IgD-negative memory B cell (primary cell): ENCODE data around the gene RASAL2. TPM values are rescaled to one million over a fixed set of nuclear protein-coding genes. Genes with fewer than 3 reads are reported as not detected.
"Not testable (repeated sequence)": the region's sequence is repeated elsewhere in the genome, so short reads cannot be mapped to it uniquely, and the experiment has no call there.

Experiments used
- H3K27ac Mint-ChIP-seq, 3 donors: one replicate each; pipeline ENCODE4 v1.8.0; 2020 to 2022; ENCODE audit warnings: mild to moderate bottlenecking in 3 of 3, mixed read lengths in 3 of 3, moderate library complexity in 1 of 3
- H3K27me3 Mint-ChIP-seq: one replicate; pipeline ENCODE4 v1.8.0; 2021; ENCODE audit warnings: mixed read lengths
- H3K36me3 Mint-ChIP-seq: one replicate; pipeline ENCODE4 v1.8.0; 2020; ENCODE audit warnings: mild to moderate bottlenecking, mixed read lengths
- H3K4me1 Mint-ChIP-seq, 3 donors: one replicate each; pipeline ENCODE4 v1.8.0; 2020 to 2022; ENCODE audit warnings: mixed read lengths in 3 of 3, mild to moderate bottlenecking in 1 of 3
- H3K4me3 Mint-ChIP-seq, 4 donors: one replicate each; pipeline ENCODE4 v1.8.0; 2020 to 2022; ENCODE audit warnings: mild to moderate bottlenecking in 4 of 4, mixed read lengths in 4 of 4, moderate library complexity in 3 of 4
- H3K9me3 Mint-ChIP-seq, 3 donors: one replicate each; pipeline ENCODE4 v1.8.0; 2020 to 2021; ENCODE audit warnings: mixed read lengths in 3 of 3, mild to moderate bottlenecking in 1 of 3
- polyA plus RNA-seq: library from polyadenylated mRNA; unstranded; fragments of 300-500 nt; fragmentation: Illumina TruSeq; gene quantifications from one replicate; pipeline ENCODE4 v1.2.3, GENCODE V29; 2021

The RASAL2 gene
- polyA plus RNA-seq, 1 donor from 2014 or later = 0.09 TPM

DNA sequence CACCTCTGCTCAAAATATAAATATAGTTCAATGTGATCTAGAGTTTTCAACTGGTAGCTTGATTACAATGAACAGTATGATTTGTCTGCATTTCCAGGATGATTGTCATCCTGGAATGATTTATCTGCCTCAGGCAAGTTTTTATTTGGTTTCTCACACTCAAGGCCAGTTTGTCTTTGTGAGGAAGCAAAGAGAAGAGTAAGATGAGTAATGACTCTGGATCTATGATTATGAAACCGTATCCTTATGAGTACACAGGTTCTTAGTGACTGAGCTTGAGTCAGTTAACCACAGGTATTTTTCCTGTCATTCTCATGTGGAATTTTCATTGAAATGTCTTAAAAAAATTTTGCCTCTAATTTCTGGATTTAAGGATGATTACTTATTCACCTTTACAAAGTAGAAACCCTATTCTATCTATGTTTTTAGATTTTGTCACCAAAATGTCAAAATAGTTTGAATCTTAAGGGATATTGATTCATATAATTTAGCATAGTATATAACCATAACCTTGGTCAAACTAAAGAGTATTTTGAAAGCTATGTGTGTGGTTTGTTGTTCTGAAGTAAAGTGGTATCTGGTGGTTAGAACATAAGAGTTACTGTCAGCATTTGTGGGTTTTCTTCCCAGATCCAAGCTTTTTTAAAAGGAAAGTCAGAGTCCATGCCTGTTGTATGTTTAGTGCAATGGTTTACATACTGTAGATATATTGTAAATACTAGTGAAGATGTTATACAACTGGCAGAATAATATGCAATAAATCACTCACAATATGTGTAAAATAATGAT lies 145.0 kb downstream of the RASAL2 start:
- H3K27ac Mint-ChIP-seq = no peak overlapping the region
- H3K27me3 Mint-ChIP-seq = peaks cover 1% of the 10 kb centered on the region
- H3K9me3 Mint-ChIP-seq = no peaks in the 10 kb centered on the region
- H3K36me3 Mint-ChIP-seq = peaks cover 1% of the 10 kb centered on the region
- no peak overlapping the region for H3K4me3 Mint-ChIP-seq
- H3K4me1 Mint-ChIP-seq = no peaks in the 10 kb centered on the region

DNA sequence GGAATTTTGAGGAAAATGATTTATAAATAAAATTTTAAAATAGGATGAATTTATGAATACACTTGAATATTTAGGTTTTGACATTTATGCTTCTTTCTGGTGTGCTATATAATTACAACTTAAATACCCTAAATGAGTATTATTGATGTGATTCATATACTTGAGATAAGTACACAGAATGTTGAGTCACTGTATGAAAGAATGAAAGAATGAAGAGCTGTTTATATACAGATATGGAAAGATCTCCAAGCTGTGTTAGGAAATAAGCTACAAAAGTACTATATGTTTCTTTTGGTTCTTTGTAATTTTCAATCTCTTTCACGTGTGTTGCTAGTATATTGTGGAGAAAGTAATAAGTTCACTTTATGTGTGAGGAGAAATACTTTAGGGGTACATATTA lies 147.2 kb downstream of the RASAL2 start:
- Mint-ChIP-seq H3K27me3 (peaks cover 3% of the 10 kb centered on the region), H3K9me3 (no peaks in the 10 kb centered on the region), H3K27ac (no peak overlapping the region), H3K36me3 (peaks cover 2% of the 10 kb centered on the region), H3K4me3 (no peak overlapping the region), H3K4me1 (no peaks in the 10 kb centered on the region)

DNA sequence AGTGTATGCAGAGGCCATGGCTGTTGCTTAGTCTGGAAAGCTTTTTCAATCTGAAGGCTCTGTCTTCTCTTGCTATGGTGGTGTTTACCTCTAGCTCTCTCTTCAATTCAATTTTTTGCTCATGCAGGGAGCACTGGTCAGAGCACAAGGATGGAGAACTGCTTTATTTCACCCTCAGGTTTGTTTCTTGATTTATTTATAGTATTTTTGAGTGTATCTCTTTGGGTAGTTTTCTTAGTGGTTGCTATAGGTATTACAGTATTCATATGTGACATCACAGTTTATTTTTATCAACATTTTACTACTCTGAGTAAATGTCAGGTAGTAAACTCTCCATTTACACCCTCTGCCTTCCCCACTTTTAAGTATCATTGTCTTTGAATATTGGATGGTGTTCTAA lies 147.9 kb downstream of the RASAL2 start:
- no peak overlapping the region for H3K27ac Mint-ChIP-seq

DNA sequence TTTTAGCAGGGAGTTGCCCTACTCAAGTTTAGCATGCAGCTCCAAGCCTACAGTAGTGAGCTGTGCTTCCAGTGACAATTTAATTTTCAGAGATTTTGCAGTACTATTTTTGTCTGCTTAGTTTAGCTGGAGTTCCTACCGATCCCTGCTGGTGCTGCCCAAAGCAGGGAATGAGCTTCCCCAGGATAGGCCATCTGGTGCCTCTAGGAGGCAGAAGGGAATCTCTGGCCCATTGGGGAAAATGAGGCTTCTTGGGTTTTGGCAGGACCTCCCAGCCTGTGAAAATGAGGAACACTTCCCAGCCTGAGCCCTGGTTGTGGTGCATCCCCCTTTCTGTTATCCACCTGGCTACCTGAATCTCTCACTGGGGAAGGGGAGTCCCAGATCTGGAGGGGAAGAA lies 149.2 kb downstream of the RASAL2 start:
- Mint-ChIP-seq H3K4me1 (no peaks in the 10 kb centered on the region), H3K36me3 (peaks cover 2% of the 10 kb centered on the region), H3K9me3 (peaks cover 0 to 9% (median 8%) of the 10 kb centered on the region in 3 donors)

More for the DNA sequence above, 147.9 kb downstream of the RASAL2 start:
- Mint-ChIP-seq H3K36me3 (peaks cover 2% of the 10 kb centered on the region), H3K4me3 (no peak overlapping the region), H3K9me3 (no peaks in the 10 kb centered on the region), H3K27me3 (peaks cover 3% of the 10 kb centered on the region), H3K4me1 (no peaks in the 10 kb centered on the region)

DNA sequence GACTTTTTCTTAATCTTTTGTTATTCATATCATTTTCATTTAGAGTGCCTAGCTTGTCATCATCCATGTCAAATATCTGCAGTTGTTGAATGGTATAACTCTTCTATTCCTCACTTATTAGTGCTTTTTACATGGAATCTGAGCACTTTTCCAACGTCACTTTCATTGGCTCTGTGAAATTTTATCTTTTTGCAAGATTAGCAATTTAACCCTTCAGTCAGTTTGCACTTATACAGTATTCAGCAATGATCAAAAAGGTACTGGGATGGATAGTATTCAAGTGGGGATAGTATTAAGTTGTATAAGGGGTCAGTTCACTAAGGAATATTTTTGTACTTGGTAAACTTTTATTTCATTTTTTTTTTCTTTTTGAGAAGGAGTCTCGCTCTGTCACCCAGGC lies 150.0 kb downstream of the RASAL2 start:
- H3K4me3 Mint-ChIP-seq = no peak overlapping the region
- no peaks in the 10 kb centered on the region for H3K4me1 Mint-ChIP-seq
- no peak overlapping the region for H3K27ac Mint-ChIP-seq
- H3K9me3 Mint-ChIP-seq = peaks cover 1 to 14% (median 11%) of the 10 kb centered on the region in 3 donors
- H3K27me3 Mint-ChIP-seq = peaks cover 3% of the 10 kb centered on the region
- peaks cover 2% of the 10 kb centered on the region for H3K36me3 Mint-ChIP-seq

More for the DNA sequence above, 149.2 kb downstream of the RASAL2 start:
- H3K27ac Mint-ChIP-seq = no peak overlapping the region
- H3K27me3 Mint-ChIP-seq = peaks cover 3% of the 10 kb centered on the region
- H3K4me3 Mint-ChIP-seq = no peak overlapping the region

DNA sequence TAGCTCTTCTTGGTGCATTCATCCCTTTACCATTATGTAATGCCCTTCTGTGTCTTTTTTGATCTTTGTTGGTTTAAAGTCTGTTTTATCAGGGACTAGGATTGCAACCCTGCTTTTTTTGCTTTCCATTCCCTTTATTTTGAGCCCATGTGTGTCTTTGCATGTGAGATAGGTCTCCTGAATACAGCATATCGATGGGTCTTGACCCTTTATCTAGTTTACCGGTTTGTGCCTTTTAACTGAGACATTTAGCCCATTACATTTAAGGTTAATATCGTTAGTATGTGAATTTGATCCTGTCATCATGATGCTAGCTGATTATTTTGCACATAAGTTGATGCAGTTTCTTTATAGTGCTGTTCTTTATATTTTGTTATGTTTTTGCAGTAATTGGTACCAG lies 154.4 kb downstream of the RASAL2 start:
- not testable (repeated sequence) for H3K27ac Mint-ChIP-seq, H3K27me3 Mint-ChIP-seq, H3K4me1 Mint-ChIP-seq, H3K4me3 Mint-ChIP-seq, H3K36me3 Mint-ChIP-seq
- H3K9me3 Mint-ChIP-seq = peaks cover 3 to 18% (median 16%) of the 10 kb centered on the region in 3 donors

DNA sequence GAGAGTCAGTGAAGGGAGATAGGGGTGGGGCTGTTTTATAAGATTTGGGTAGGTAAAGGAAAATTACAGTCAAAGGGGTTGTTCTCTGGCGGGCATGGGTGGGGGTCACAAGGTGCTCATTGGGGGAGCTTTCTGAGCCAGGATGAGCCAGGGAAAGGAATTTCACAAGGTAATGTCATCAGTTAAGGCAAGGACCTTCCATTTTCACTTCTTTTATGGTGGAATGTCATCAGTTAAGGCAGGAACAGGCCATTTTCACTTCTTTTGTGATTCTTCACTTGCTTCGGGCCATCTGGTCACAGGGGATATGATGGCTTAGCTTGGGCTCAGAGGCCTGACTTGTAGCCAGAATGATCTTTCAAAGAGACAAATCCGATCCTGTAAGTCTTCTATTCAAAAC lies 159.7 kb downstream of the RASAL2 start:
- not testable (repeated sequence) for H3K4me3 Mint-ChIP-seq, H3K27ac Mint-ChIP-seq, H3K9me3 Mint-ChIP-seq, H3K36me3 Mint-ChIP-seq, H3K4me1 Mint-ChIP-seq
- H3K27me3 Mint-ChIP-seq = peaks cover 12% of the 10 kb centered on the region

DNA sequence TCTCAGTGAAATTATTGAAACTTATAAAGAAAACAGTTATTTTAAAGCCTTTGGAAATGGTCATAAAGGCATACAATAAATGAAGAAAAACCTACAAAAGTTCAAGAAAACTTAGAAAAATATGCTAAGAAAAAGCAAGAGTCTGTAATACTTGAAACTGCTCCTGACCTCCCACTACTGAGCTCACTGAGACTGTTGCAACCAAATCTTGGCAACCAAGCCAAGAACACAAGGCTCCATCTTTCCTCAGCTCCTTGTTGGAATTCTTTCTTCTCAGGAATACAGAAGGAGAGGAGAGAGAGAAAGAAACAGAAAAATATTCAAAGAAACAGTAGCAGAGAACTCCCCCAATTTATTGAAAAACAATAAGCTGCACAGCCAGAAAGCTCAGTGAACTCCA lies 160.5 kb downstream of the RASAL2 start:
- H3K27me3 Mint-ChIP-seq = peaks cover 10% of the 10 kb centered on the region
- H3K36me3 Mint-ChIP-seq = no peaks in the 10 kb centered on the region
- peaks cover 0 to 1% (median 0%) of the 10 kb centered on the region in 3 donors for H3K4me1 Mint-ChIP-seq
- H3K9me3 Mint-ChIP-seq = peaks cover 3 to 11% (median 5%) of the 10 kb centered on the region in 3 donors
- no peak overlapping the region for H3K27ac Mint-ChIP-seq
- no peak overlapping the region for H3K4me3 Mint-ChIP-seq

DNA sequence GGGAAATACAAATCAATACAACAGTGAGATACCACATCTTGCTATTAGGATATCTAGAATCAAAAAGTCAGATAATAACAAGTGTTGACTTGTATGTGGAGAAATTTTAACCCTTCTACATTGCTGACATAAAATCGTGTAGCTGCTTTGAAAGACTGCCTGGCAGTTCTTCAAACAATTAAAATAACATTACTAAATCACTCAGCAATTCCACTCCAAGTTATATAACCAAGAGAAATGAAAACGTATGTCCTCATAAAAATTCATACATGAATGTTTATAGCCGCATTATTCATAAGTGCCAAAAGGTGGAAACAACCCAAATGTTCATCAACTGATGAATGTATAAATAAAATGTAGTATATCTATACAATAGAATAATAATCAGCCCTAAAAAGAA lies 164.6 kb downstream of the RASAL2 start:
- Mint-ChIP-seq H3K27me3 (peaks cover 5% of the 10 kb centered on the region), H3K9me3 (peaks cover 3 to 5% (median 5%) of the 10 kb centered on the region in 3 donors), H3K27ac (no peak overlapping the region), H3K4me3 (no peak overlapping the region), H3K36me3 (no peaks in the 10 kb centered on the region), H3K4me1 (peaks cover 0 to 1% (median 0%) of the 10 kb centered on the region in 3 donors)

DNA sequence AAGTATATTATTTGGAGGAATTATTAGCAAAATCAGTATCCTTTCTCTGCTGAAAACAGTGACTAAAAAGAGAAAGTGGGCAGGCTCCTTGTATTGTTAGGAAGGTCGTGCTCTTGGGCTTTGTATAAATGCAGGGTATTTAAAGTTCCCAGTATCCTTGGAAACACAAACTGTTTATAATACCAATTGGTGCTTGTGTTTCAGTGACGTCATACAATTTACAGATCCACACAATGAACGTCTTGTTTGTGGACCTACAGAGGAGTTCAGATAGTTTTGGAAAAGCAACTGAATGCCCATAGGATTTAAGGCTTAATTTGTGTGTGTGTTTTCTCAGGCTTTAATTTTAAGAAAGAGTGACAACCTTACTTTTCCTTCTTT lies 168.2 kb downstream of the RASAL2 start:
- Mint-ChIP-seq H3K9me3 (peaks cover 0 to 2% (median 1%) of the 10 kb centered on the region in 3 donors), H3K36me3 (no peaks in the 10 kb centered on the region), H3K4me1 (peaks cover 0 to 1% (median 0%) of the 10 kb centered on the region in 3 donors), H3K27me3 (no peaks in the 10 kb centered on the region), H3K27ac (no peak overlapping the region), H3K4me3 (no peak overlapping the region)

DNA sequence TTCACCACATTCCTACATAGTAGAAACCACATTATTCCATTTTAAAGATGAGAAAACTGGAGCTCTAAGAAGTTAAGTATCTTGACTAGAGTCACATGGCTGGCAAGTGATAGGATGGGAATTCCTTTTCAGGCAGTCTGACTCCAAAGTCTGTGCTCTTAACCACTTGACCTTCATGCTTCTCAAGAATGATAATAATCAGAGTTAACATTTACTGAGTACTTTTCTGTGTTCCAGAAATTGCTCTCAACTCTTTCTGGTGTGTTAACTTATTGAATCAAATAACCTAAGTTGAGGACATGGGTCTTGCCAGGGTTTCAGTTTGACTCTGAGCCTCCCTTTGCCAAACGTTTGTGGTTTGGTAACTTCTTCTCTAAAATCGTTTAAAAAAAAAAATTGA lies 169.4 kb downstream of the RASAL2 start:
- Mint-ChIP-seq H3K9me3 (peaks cover 0 to 2% (median 1%) of the 10 kb centered on the region in 3 donors), H3K4me1 (no peaks in the 10 kb centered on the region), H3K27ac (no peak overlapping the region), H3K36me3 (no peaks in the 10 kb centered on the region), H3K27me3 (no peaks in the 10 kb centered on the region), H3K4me3 (no peak overlapping the region)

DNA sequence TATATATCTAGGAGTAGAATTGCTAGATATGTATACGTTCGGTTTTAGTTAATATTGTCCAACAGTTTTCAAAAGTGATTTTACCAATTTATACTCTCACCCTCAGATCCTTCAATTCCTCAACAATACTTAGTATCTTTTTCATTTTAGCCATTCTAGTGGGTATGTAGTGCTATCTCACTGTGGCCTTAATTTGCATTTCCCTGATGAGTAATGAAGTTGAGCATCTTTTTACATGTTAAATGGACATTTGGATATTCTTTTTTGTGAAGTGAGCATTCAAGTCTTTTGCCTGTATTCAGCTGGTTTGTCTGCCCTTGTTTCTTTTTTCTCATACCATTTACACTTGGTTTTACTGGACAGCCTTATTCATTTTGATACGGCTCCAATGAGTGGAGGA lies 172.2 kb downstream of the RASAL2 start:
- Mint-ChIP-seq H3K4me3 (no peak overlapping the region), H3K36me3 (no peaks in the 10 kb centered on the region), H3K27ac (no peak overlapping the region), H3K4me1 (no peaks in the 10 kb centered on the region), H3K27me3 (peaks cover 3% of the 10 kb centered on the region), H3K9me3 (peaks cover 0 to 2% (median 0%) of the 10 kb centered on the region in 3 donors)

DNA sequence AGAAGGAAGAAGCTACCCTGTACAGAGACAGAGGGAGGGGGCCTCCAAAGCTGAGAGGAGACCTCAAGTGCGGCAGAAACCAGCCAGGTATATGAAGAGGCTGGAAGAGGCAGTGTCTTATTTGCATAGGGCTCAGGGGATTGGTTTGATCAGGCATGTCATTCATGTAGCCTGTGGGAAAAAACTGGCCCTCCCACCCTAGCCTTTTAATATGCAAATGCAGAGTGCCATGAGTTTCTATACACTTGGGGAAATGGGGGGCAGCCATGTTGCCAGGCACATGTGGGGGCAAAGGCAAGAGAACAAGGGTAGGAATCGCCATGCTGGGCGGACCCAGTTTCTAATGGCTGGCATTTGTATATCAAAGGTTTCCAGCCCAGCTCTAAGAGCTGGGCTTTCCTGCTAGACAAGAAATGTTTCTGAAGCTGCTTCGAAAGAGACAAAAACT lies 172.7 kb downstream of the RASAL2 start:
- H3K4me3 Mint-ChIP-seq = no peak overlapping the region
- H3K4me1 Mint-ChIP-seq = no peaks in the 10 kb centered on the region

DNA sequence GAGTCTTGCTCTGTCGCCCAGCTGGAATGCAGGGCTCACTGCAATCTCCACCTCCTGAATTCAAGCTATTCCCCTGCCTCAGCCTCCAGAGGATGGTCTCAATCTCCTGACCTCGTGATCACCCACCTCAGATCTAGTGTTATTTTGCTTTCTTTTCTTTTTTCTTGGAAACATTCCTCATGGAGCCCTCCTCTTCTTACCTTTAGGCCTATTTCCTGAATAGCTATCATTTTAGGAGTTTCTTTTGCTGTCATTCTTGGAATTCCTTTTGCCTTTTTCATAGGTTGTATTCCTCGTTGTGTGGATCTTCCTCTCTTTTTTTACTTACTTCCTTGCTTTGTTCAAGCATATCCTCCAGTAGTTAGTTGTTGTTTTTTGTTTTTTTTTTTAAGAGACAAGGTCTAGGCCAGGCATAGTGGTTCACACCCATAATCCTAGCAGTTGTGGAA lies 173.8 kb downstream of the RASAL2 start:
- Mint-ChIP-seq H3K27me3 (peaks cover 3% of the 10 kb centered on the region), H3K27ac (no peak overlapping the region), H3K36me3 (no peaks in the 10 kb centered on the region), H3K4me3 (no peak overlapping the region), H3K9me3 (peaks cover 0 to 2% (median 0%) of the 10 kb centered on the region in 3 donors), H3K4me1 (no peaks in the 10 kb centered on the region)

More for the DNA sequence above, 172.7 kb downstream of the RASAL2 start:
- Mint-ChIP-seq H3K9me3 (peaks cover 0 to 2% (median 0%) of the 10 kb centered on the region in 3 donors), H3K27me3 (peaks cover 3% of the 10 kb centered on the region), H3K36me3 (no peaks in the 10 kb centered on the region), H3K27ac (no peak overlapping the region)

DNA sequence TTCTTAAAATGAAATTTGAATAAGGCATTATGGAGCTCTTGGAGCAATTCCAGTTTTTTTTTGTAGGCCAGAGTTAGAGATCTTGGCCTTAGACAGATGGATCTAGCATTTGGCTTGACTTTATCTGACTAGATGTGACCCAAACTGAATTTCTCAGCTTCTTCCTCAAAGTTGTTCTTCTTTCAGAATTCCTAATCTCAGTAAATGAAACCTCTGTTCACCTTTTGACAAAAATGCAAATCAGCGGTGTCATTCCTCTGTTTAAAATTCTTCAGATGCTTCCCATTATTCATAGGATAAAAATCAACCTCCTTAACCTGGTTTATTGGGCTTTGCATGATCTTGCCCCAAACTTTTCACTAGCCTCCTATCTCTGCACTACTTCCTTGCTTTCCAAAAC lies 177.6 kb downstream of the RASAL2 start:
- Mint-ChIP-seq H3K27me3 (peaks cover 8% of the 10 kb centered on the region), H3K4me1 (no peaks in the 10 kb centered on the region), H3K36me3 (no peaks in the 10 kb centered on the region), H3K4me3 (no peak overlapping the region), H3K9me3 (no peaks in the 10 kb centered on the region), H3K27ac (no peak overlapping the region)
